ENCODE measurements around the gene SECISBP2L.

DNA sequence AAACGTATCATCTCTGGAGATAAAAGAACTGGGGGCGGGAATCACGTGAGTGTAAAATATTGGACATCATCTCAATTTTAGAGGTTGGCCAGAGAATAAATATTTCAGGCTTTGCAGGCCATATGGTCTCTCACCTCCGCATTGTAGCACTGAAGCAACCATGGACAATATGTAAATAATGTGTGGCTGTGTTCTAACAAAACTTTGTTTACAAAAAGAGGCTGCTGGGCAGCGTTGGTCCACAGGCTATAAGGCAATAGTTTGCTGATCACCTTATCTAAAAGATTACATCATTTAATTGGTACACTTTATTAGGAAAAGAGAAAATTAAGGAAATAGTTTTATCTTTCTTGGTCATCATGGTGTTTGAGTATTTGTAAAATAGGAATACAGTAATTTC lies 60.0 kb downstream of the SECISBP2L start:
- TF ChIP-seq, protein P1, sequence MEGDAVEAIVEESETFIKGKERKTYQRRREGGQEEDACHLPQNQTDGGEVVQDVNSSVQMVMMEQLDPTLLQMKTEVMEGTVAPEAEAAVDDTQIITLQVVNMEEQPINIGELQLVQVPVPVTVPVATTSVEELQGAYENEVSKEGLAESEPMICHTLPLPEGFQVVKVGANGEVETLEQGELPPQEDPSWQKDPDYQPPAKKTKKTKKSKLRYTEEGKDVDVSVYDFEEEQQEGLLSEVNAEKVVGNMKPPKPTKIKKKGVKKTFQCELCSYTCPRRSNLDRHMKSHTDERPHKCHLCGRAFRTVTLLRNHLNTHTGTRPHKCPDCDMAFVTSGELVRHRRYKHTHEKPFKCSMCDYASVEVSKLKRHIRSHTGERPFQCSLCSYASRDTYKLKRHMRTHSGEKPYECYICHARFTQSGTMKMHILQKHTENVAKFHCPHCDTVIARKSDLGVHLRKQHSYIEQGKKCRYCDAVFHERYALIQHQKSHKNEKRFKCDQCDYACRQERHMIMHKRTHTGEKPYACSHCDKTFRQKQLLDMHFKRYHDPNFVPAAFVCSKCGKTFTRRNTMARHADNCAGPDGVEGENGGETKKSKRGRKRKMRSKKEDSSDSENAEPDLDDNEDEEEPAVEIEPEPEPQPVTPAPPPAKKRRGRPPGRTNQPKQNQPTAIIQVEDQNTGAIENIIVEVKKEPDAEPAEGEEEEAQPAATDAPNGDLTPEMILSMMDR (conservative IDR thresholded peaks at IDR 0.05 in 1 of 2, IDR thresholded peaks at IDR 0.05 in 1 of 2; ENCODE audit: extremely low read depth in 1 of 2, insufficient read depth in 1 of 2, low read depth in 1 of 2, low read length in 2 of 2): no peak
- TF ChIP-seq EZH2 (IDR thresholded peaks at IDR 0.05; ENCODE audit: borderline replicate concordance, low read length): no peak
